ENCODE data around the gene TTC4.

TTC4 gene

DNA sequence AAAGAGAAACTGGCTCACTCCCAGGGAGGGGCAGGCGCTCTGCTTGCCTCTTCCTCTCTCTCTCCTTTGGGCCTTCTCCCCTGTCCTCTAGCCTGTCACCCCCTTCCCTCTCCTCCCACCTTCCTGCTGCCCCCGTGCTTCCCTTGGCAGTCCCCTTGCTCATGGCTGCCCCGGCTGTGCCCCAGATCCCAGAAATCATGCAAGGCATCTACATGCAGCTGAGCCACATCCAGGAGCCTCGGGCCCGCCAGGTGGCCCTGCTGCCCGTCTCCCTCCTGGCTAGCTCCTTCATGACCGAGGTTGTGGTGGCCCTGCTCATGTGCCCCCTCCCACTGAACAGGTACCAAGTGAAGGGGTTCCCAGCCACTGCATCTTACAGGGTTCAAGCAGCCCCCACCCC, 36.0 kb upstream of the TTC4 start:
- TF ChIP-seq, protein P1, sequence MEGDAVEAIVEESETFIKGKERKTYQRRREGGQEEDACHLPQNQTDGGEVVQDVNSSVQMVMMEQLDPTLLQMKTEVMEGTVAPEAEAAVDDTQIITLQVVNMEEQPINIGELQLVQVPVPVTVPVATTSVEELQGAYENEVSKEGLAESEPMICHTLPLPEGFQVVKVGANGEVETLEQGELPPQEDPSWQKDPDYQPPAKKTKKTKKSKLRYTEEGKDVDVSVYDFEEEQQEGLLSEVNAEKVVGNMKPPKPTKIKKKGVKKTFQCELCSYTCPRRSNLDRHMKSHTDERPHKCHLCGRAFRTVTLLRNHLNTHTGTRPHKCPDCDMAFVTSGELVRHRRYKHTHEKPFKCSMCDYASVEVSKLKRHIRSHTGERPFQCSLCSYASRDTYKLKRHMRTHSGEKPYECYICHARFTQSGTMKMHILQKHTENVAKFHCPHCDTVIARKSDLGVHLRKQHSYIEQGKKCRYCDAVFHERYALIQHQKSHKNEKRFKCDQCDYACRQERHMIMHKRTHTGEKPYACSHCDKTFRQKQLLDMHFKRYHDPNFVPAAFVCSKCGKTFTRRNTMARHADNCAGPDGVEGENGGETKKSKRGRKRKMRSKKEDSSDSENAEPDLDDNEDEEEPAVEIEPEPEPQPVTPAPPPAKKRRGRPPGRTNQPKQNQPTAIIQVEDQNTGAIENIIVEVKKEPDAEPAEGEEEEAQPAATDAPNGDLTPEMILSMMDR (conservative IDR thresholded peaks at IDR 0.05; ENCODE audit: low read length), result no peak

DNA sequence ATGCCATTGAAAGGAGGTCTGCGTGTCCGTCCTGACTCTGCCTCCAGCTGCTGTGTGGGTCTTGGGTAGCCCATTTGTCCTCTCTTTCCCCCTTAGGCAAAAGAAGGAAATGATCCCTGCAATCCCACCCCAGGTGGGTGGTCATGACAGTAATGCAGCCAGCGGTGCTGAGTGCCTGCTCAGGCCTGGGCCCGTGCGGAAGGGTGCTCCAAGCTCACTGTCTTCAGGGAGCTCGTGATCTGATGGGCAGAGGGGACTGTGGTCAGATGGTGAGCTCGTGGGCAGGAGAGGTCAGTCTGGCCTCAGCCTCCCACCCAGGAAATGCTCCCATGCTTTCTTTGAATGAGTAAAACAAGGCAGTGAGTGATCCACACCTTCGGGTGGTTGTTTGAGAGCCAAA, 35.3 kb upstream of the TTC4 start:
- no peak overlapping the region for H3K4me3 ChIP-seq (ENCODE audit: low read length)
- TF ChIP-seq, protein P1 (conservative IDR thresholded peaks at IDR 0.05; ENCODE audit: low read length), result no peak
- DNase-seq (ENCODE audit: low read depth), result no peak

More for the DNA sequence above, 36.0 kb upstream of the TTC4 start:
- DNase-seq (ENCODE audit: low read depth), result no peak
- H3K4me3 ChIP-seq (ENCODE audit: low read length), result no peak overlapping the region

DNA sequence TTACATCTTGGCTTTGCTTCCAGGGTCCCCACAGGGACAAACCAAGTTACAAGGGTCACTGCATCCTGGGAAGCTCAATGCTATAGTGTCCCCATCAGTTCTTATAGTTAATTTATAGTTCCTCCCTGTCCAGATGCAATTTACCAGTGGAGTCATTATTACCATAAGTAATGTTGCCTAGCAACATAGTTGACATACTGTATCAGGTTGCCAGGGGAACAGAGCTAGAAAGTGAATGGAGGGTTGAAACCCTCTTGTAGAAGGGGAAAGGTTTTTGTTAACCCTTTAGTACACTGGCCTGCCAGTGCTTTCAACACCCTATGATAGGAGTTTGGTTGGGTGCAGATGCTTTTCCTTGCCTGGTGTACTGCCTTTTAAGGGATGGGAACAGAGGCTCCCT, 34.3 kb upstream of the TTC4 start:
- peak; percentile 5 for DNase-seq (ENCODE audit: low read depth)
- H3K4me3 ChIP-seq (ENCODE audit: low read length), result no peak overlapping the region
- TF ChIP-seq, protein P1 (conservative IDR thresholded peaks at IDR 0.05; ENCODE audit: low read length), result no peak

DNA sequence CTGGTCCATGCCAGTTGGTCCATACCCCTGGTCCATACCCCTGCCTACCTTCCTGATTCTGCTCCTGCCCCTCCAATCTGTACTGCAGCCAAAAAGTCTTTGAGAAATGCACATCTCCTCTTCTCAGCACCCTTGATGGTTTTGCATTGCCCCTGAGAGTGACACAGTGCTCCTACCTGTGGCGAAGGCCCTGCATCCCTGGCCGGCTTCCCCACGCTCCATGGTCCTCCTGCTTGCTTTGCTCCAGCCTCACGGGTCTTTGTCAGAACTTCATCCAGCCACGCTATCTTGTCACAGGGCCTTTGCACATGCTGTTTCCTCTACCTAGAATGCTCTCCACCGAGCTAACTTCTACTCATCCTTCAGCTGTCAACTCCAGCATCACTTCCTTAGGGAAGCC, 32.2 kb upstream of the TTC4 start:
- TF ChIP-seq, protein P1 (conservative IDR thresholded peaks at IDR 0.05; ENCODE audit: low read length), result no peak
- no peak for DNase-seq (ENCODE audit: low read depth)
- no peak overlapping the region for H3K4me3 ChIP-seq (ENCODE audit: low read length)

DNA sequence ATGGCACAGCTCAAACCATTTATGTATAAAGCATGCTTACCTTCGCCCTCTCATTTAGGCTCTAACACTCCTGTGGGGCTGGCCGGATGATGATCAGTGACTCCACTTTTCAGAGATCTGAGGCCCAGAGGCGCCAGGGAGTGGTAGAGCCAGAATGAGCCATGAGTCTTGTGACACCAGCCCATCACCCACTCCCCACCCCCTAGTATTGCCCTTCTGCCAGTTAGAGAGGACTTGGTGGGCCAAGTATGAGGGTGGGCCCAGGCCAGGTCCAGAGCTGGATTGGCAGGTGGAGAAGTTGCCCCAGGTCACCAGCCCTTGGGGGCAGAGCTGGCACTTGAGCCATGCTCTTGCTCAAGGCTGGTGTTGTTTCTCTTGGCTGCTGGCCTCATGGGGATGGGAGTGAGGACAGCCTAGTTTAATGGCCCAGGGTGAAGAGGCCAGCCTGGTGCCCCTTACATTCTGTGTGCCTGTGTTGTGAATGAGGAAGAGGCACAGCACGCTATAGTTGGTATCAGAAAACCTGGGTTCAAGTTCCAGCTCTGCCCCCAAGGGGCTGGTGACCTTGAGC, 30.2 kb upstream of the TTC4 start:
- DNase-seq (ENCODE audit: low read depth), result no peak
- TF ChIP-seq, protein P1 (conservative IDR thresholded peaks at IDR 0.05; ENCODE audit: low read length), result no peak

DNA sequence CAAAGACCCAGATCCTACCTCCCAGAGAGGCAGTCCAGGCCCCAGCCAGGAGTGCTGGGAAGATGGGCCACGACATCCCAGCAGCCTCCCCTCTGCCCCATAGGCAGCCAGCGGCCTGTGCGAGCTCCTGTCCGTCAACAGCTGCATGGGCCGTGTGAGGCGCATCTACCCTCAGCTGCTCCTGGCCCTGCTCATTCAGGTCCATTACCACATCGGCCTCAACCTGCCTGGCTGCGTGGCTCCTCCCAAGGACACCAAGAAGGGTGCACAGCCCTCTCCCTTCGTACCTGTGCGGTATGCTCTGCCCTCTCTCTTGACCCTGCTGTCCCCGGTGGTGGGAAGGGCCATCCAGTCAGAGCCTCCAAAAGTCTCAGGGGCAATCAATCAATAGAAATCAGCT, 29.5 kb upstream of the TTC4 start:
- TF ChIP-seq, protein P1 (conservative IDR thresholded peaks at IDR 0.05; ENCODE audit: low read length), result no peak
- H3K4me3 ChIP-seq (ENCODE audit: low read length), result no peak overlapping the region
- no peak for DNase-seq (ENCODE audit: low read depth)

More for the DNA sequence above, 30.2 kb upstream of the TTC4 start:
- no peak overlapping the region for H3K4me3 ChIP-seq (ENCODE audit: low read length)

DNA sequence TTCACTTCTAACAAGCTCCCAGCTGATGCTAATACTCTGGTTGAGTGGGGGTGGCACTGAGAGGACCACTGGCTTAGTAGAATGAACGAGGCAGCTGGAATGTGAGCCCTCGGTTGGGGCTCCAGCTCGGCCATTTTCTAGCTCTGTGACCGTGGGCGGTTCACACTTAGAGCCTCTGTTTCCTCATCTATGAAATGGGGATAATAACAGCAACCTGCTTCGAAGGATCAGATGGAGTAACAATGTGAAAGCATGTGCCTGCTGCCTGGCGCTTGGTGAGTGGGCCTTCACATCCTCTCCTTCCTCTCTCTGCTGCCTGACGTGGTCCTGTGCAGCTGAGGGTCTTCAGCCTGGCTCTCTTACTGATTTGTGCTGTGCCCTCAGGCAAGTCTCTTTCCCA, 20.9 kb upstream of the TTC4 start:
- no peak for DNase-seq (ENCODE audit: low read depth)
- TF ChIP-seq, protein P1 (conservative IDR thresholded peaks at IDR 0.05; ENCODE audit: low read length), result no peak
- H3K4me3 ChIP-seq (ENCODE audit: low read length), result no peak overlapping the region

Data from AG10803 (cell line).